ENCODE results near the gene TTC39B.

The TTC39B gene

GRCh38 chr9:15136646-15137045 lies 170.4 kb downstream of the TTC39B start:
- DNase-seq, result no peak

- peak in 49 of 58 donors; percentile 8 to 77 (median 35) for DNase-seq
Observed at GRCh38 chr9:15135164-15135792, 171.7 kb downstream of the TTC39B start.

- no peak for DNase-seq
Observed at GRCh38 chr9:15133488-15133887, 173.5 kb downstream of the TTC39B start.

- no peak for DNase-seq
Observed at GRCh38 chr9:15132091-15132490, 174.9 kb downstream of the TTC39B start.

GRCh38 chr9:15131094-15131493 lies 175.9 kb downstream of the TTC39B start:
- DNase-seq, result no peak

GRCh38 chr9:15127831-15128230 lies 179.2 kb downstream of the TTC39B start:
- DNase-seq, result no peak

- no peak for DNase-seq
Observed at GRCh38 chr9:15121630-15122029, 185.4 kb downstream of the TTC39B start.

- DNase-seq, result no peak
Observed at GRCh38 chr9:15116130-15116580, 190.9 kb downstream of the TTC39B start.

GRCh38 chr9:15115702-15116101 lies 191.3 kb downstream of the TTC39B start:
- DNase-seq, result no peak

- no peak for DNase-seq
Observed at GRCh38 chr9:15115041-15115440, 192.0 kb downstream of the TTC39B start.
